Mesenchymal stem cell (in vitro differentiated cells and primary cell): ENCODE results near the gene HPSE2.

ENCODE experiments used
- DNase-seq: peaks from one replicate; pipeline ENCODE4 v3.0.0-alpha.2; 2013
- H2AFZ ChIP-seq: one replicate; pipeline ENCODE4 v1.6.1; 2013; ENCODE audit warnings: low read depth, mild to moderate bottlenecking, control low read depth, inconsistent platforms, low read length, moderate library complexity
- H2AK5ac ChIP-seq: 2 replicates; pipeline ENCODE4 v1.6.1; 2013; ENCODE audit warnings: low read length, moderate library complexity, mild to moderate bottlenecking, inconsistent platforms; ENCODE audit not compliant: severe bottlenecking
- H2BK120ac ChIP-seq: one replicate; pipeline ENCODE4 v1.6.1; 2013; ENCODE audit warnings: low read depth, mild to moderate bottlenecking, inconsistent platforms, low read length, moderate library complexity
- H2BK12ac ChIP-seq, 2 experiments: one replicate each; pipeline ENCODE4 v1.6.1; 2013; ENCODE audit warnings: inconsistent platforms in 2 of 2, low read length in 2 of 2, mild to moderate bottlenecking in 2 of 2, moderate library complexity in 2 of 2, control low read depth in 1 of 2
- H2BK15ac ChIP-seq: one replicate; pipeline ENCODE4 v1.6.1; 2013; ENCODE audit warnings: mild to moderate bottlenecking, low read depth, inconsistent platforms; ENCODE audit not compliant: poor library complexity, severe bottlenecking
- H2BK5ac ChIP-seq: 2 replicates; pipeline ENCODE4 v1.6.1; 2013; ENCODE audit warnings: low read depth, mild to moderate bottlenecking, low read length, control low read depth, inconsistent platforms; ENCODE audit not compliant: poor library complexity, severe bottlenecking
- H3K14ac ChIP-seq, 2 experiments: one replicate each; pipeline ENCODE4 v1.6.1; 2013; ENCODE audit warnings: inconsistent platforms in 2 of 2, low read length in 2 of 2, control low read depth in 1 of 2, mild to moderate bottlenecking in 1 of 2, moderate library complexity in 1 of 2
- H3K18ac ChIP-seq, 2 experiments: one replicate each; pipeline ENCODE4 v1.6.1; 2013; ENCODE audit warnings: inconsistent platforms in 2 of 2, low read length in 2 of 2, control low read depth in 1 of 2, low read depth in 1 of 2, mild to moderate bottlenecking in 1 of 2
- H3K23ac ChIP-seq, 2 experiments: one replicate each; pipeline ENCODE4 v1.6.1; 2013; ENCODE audit warnings: inconsistent platforms in 2 of 2, low read length in 2 of 2, mild to moderate bottlenecking in 2 of 2, moderate library complexity in 2 of 2, control low read depth in 1 of 2
- H3K27ac ChIP-seq: 2 replicates; pipeline ENCODE4 v1.5.1; 2013; ENCODE audit warnings: mild to moderate bottlenecking, moderate library complexity, low read length, control low read depth, inconsistent platforms; ENCODE audit not compliant: poor library complexity, severe bottlenecking
- H3K27me3 ChIP-seq, 2 experiments: 2 replicates each; pipeline versions ENCODE4 v1.6.1 to v1.7.0; 2013; ENCODE audit warnings: low read length in 2 of 2, mild to moderate bottlenecking in 2 of 2, moderate library complexity in 2 of 2, control low read depth in 1 of 2, inconsistent platforms in 1 of 2; ENCODE audit not compliant: control insufficient read depth in 1 of 2, insufficient read depth in 1 of 2
- H3K36me3 ChIP-seq, 2 experiments: 2 replicates each; pipeline versions ENCODE4 v1.6.1 to v1.7.0; 2013; ENCODE audit warnings: low read length in 2 of 2, control low read depth in 1 of 2, inconsistent platforms in 1 of 2, low read depth in 1 of 2, mild to moderate bottlenecking in 1 of 2; ENCODE audit not compliant: insufficient read depth in 2 of 2, control insufficient read depth in 1 of 2
- H3K4ac ChIP-seq, 2 experiments: one replicate each; pipeline ENCODE4 v1.6.1; 2013; ENCODE audit warnings: inconsistent platforms in 2 of 2, low read length in 2 of 2, mild to moderate bottlenecking in 2 of 2, moderate library complexity in 2 of 2, control low read depth in 1 of 2, low read depth in 1 of 2
- H3K4me1 ChIP-seq: 2 replicates; pipeline ENCODE4 v1.6.1; 2013; ENCODE audit warnings: low read depth, low read length, control low read depth; ENCODE audit not compliant: control insufficient read depth, insufficient read depth
- H3K4me2 ChIP-seq: 2 replicates; pipeline ENCODE4 v1.6.1; 2013; ENCODE audit warnings: low read length, mild to moderate bottlenecking, inconsistent platforms; ENCODE audit not compliant: poor library complexity, severe bottlenecking
- H3K4me3 ChIP-seq, 2 experiments: 2 replicates each; pipeline versions ENCODE4 v1.5.1 to v1.7.0; 2013; ENCODE audit warnings: low read length in 2 of 2, mild to moderate bottlenecking in 2 of 2, control low read depth in 1 of 2, low read depth in 1 of 2; ENCODE audit not compliant: insufficient read depth in 1 of 2
- H3K79me1 ChIP-seq: replicated peaks from 2 replicates; pipeline ENCODE4 v1.6.1; 2013; ENCODE audit warnings: mild to moderate bottlenecking, control low read depth, low read length, inconsistent platforms; ENCODE audit not compliant: poor library complexity, severe bottlenecking
- H3K9ac ChIP-seq: 2 replicates; pipeline ENCODE4 v1.7.0; 2013; ENCODE audit warnings: mild to moderate bottlenecking, low read length, moderate library complexity
- H3K9me3 ChIP-seq: 2 replicates; pipeline ENCODE4 v1.7.0; 2013; ENCODE audit warnings: mild to moderate bottlenecking, low read length; ENCODE audit not compliant: control insufficient read depth
- H4K8ac ChIP-seq: one replicate; pipeline ENCODE4 v1.6.1; 2013; ENCODE audit warnings: inconsistent platforms, mild to moderate bottlenecking, low read length, moderate library complexity
- H4K91ac ChIP-seq: one replicate; pipeline ENCODE4 v1.6.1; 2013; ENCODE audit warnings: mild to moderate bottlenecking, low read length, inconsistent platforms
- WGBS: methylation state at CpG from one replicate; pipeline ENCODE4 v1.1.7; 2013; ENCODE audit warnings: mixed read lengths; 5-methylcytosine and 5-hydroxymethylcytosine counted together

Gene HPSE2

DNA sequence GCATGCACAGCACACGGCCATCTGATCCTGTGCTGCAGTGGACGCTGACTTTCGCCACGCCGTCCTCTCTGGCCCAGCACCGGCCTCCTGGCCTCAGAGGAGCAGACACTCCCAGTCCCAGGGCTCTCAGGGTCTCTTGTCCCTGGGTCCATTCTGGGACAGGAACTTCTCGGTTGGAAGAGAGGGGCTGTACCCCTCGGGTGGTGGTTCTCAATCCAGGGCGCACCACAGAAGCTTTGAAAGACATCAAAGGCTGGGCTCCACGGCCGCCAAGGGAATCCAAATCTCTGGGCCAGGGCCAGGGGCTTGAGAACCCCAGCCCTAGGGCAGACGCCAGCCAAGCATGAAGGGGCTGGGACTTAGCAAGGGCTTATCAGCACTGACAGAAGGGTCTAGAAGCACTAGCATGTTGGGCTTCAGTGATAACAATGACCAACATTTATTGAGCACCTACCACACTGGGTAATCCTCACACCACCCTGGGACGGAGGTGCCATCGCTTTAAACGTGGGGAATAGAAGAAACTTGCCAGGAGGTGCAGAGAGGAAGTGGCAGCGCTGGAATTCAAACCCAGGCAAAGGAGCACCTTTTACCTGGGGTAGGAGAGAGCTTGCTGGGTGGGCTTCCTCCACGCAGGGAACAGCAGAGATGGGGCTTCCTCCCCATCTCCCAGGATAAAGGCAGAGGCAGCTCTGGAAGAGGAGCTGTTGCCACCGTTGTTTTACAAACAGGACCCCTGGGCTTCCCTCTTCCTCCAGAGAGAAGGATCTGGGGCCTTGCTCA lies 818.9 kb downstream of the HPSE2 start:
- H4K91ac ChIP-seq: no peak overlapping the region
- whole genome bisulfite sequencing: 97% methylated on average over 18 of the region's 18 CpGs

DNA sequence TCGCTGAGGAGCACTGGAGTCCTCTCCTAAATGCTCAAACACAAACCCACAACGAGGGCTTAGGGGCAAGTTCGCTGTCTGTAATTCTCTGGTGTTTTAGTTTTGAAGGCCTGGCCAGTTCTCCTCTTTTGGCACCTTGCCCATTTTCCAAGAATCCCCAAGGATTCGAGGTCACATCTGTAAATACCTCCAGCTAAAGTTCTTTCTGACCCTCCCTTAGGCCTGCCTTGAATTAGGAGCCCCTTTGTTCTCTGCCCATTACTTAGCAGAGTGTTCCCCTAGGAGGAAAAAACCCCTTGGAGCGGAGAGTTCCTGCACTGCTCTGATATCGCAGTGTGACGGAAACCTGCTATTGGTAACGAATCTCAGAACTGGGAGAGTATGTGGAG lies 819.9 kb downstream of the HPSE2 start:
- 74% methylated on average over 8 of the region's 8 CpGs for WGBS
- peaks cover 28% of the 10 kb centered on the region for H3K4me1 ChIP-seq

More for the DNA sequence above, 818.9 kb downstream of the HPSE2 start:
- Histone ChIP-seq H3K23ac (no peak overlapping the region), H3K27me3 (no peaks in the 10 kb centered on the region), H3K14ac (no peak overlapping the region), H3K18ac (no peak overlapping the region), H4K8ac (no peak overlapping the region), H2BK12ac (no peak overlapping the region), H3K9ac (no peak overlapping the region), H3K27ac (no peak overlapping the region), H2BK5ac (no peak overlapping the region), H2BK15ac (no peak overlapping the region), H2AK5ac (no peak overlapping the region), H3K4me2 (no peak overlapping the region), H2BK120ac (no peak overlapping the region), H3K4me3 (no peak overlapping the region), H3K9me3 (no peaks in the 10 kb centered on the region), H3K79me1 (peaks cover 8% of the 10 kb centered on the region), H3K4ac (no peak overlapping the region), H3K36me3 (peaks cover 44 to 59% of the 10 kb centered on the region in 2 experiments), H3K4me1 (peaks cover 24% of the 10 kb centered on the region), H2AFZ (no peak overlapping the region)
- no peak for DNase-seq

DNA sequence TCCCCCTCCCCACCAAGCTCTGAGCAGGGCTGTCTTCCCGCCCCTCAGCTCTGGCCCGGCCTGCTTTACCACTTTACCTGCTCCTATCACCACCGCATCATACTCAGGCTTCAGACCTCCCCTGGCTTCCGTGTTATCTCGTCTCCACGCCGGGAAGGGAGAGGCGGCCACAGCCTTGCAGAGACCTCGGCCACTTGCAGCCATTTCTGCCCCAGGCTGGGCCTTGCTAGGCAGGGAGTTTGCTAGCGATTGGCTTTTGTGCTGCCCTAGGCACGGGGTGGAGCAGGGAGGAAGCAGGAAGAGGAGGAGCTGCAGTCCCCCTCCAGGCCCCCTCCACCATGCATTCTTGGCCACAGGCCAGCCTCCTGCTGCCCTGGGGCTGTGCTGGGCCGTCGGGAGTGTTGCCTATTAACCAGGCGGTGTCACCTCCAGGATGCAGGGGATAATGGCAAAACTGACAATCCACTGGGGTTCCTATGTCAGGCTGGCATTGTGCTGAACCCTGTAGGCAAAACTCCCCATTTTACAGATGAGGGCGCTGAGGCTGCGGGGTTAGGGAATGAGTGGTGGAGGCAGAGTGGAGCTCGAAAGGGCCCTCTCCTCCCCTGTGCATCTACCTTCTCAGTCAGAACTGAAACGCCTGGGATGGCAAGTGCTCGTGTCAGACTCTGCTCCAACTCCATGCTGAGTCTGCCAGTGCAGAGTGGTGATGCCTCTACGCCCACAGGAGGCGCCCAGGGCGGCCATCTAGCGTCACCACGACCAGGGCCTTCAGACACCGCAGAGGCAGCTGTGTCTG lies 820.5 kb downstream of the HPSE2 start, which contains the start of gene PYROXD2:
Gene PYROXD2 (minus strand): TSS at position 251 of the 799 bp plus-strand sequence. CDS start 47 bp downstream, at position 204.
- Histone ChIP-seq H3K23ac (no peak within 1 kb of the TSS), H3K9me3 (no peaks in the 10 kb centered on the region), H2AK5ac (peak within 1 kb of the TSS; percentile 88), H3K4me3 (peak within 1 kb of the TSS; percentile 60 to 80), H3K4me1 (peaks cover 28% of the 10 kb centered on the region), H3K36me3 (peaks cover 46 to 48% of the 10 kb centered on the region in 2 experiments), H2BK120ac (peak within 1 kb of the TSS; percentile 61), H2BK5ac (peak within 1 kb of the TSS; percentile 88), H4K8ac (peak within 1 kb of the TSS; percentile 98), H3K9ac (peak within 1 kb of the TSS; percentile 86), H3K4ac (peak within 1 kb of the TSS; percentile 85 to 96), H3K14ac (peak within 1 kb of the TSS in 1 of 2 experiments; percentile 78), H2BK12ac (peak within 1 kb of the TSS; percentile 45 to 80), H4K91ac (peak within 1 kb of the TSS; percentile 98), H2AFZ (peak within 1 kb of the TSS; percentile 55), H2BK15ac (peak within 1 kb of the TSS; percentile 7), H3K27me3 (no peaks in the 10 kb centered on the region), H3K27ac (peak within 1 kb of the TSS; percentile 91), H3K79me1 (peaks cover 8% of the 10 kb centered on the region), H3K4me2 (peak within 1 kb of the TSS; percentile 77), H3K18ac (peak within 1 kb of the TSS; percentile 93 to 98)
- DNase-seq: peak; percentile 90
- 40% methylated on average over 24 of the region's 25 CpGs for WGBS

More for the DNA sequence above, 819.9 kb downstream of the HPSE2 start:
- no peak overlapping the region for H2AFZ ChIP-seq
- no peaks in the 10 kb centered on the region for H3K9me3 ChIP-seq
- peak overlapping the region; percentile 83 for H4K91ac ChIP-seq
- no peak overlapping the region for H3K4me3 ChIP-seq
- no peak overlapping the region for H3K4me2 ChIP-seq
- peak overlapping the region; percentile 86 for H3K9ac ChIP-seq
- peak overlapping the region; percentile 7 for H2BK15ac ChIP-seq
- no peak overlapping the region for H3K23ac ChIP-seq
- H3K36me3 ChIP-seq: peaks cover 47 to 49% of the 10 kb centered on the region in 2 experiments
- peak overlapping the region; percentile 85 to 89 for H3K18ac ChIP-seq
- H3K27me3 ChIP-seq: no peaks in the 10 kb centered on the region
- peak overlapping the region; percentile 88 for H2BK5ac ChIP-seq
- peak overlapping the region; percentile 86 for H4K8ac ChIP-seq
- peaks cover 8% of the 10 kb centered on the region for H3K79me1 ChIP-seq
- DNase-seq: peak; percentile 35
- H3K4ac ChIP-seq: peak overlapping the region; percentile 62 to 92
- H2AK5ac ChIP-seq: peak overlapping the region; percentile 75
- peak overlapping the region; percentile 89 for H3K27ac ChIP-seq
- peak overlapping the region; percentile 50 for H2BK120ac ChIP-seq
- peak overlapping the region; percentile 45 to 75 for H2BK12ac ChIP-seq
- no peak overlapping the region for H3K14ac ChIP-seq

DNA sequence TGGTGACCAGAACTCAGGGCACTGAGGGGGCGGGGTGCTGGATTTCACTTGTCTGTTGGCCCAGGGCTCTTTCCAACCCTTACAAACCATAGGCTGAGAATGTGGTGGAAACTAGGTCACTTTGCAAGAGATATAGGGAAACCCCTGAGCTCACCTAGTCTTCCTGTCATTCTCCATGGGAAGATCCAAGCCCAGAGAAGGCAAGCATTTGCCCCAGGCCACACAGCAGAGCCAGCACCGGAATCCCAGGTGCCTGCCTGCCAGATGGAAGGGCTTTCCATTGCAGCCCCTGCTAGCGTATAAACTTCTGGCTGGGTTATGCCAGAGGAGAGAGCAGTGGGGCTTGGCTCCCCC lies 821.1 kb downstream of the HPSE2 start:
- WGBS: 49% methylated on average over 3 of the region's 3 CpGs
- H3K4me2 ChIP-seq: peak overlapping the region; percentile 77

More for the DNA sequence above, 821.1 kb downstream of the HPSE2 start:
- Histone ChIP-seq H2BK5ac (peak overlapping the region; percentile 71), H4K91ac (peak overlapping the region; percentile 98), H3K9me3 (no peaks in the 10 kb centered on the region), H3K4me3 (peak overlapping the region; percentile 60 to 80), H3K14ac (peak overlapping the region in 1 of 2 experiments; percentile 78), H3K23ac (no peak overlapping the region), H3K27me3 (no peaks in the 10 kb centered on the region), H3K4me1 (peaks cover 26% of the 10 kb centered on the region), H2BK120ac (peak overlapping the region; percentile 61), H3K27ac (peak overlapping the region; percentile 91), H2AFZ (peak overlapping the region; percentile 55), H3K36me3 (peaks cover 41 to 42% of the 10 kb centered on the region in 2 experiments), H2BK15ac (peak overlapping the region; percentile 6), H3K4ac (peak overlapping the region; percentile 85 to 96), H2BK12ac (peak overlapping the region in 1 of 2 experiments; percentile 80), H3K79me1 (peaks cover 8% of the 10 kb centered on the region), H2AK5ac (peak overlapping the region; percentile 88), H4K8ac (peak overlapping the region; percentile 98), H3K9ac (peak overlapping the region; percentile 86), H3K18ac (peak overlapping the region; percentile 93 to 98)
- DNase-seq: no peak
